Kidney (tissue), 14 donors: ENCODE measurements around the gene TRIM16. TPM values are rescaled to one million over a fixed set of nuclear protein-coding genes. Genes with fewer than 3 reads are reported as not detected.

Experiments used
- DNase-seq, 5 donors: peaks; one replicate each; pipeline ENCODE4 v3.0.0-alpha.2; 2013 to 2020
- FAIRE-seq: peaks from 2 replicates; lab custom pipeline; 2012; peaks lifted over from hg19 to GRCh38; lab: Jason Lieb, UNC
- H3K27ac ChIP-seq, 2 donors: one replicate each; pipeline ENCODE4 v1.7.0; 2013; ENCODE audit warnings: low read depth in 2 of 2, low read length in 2 of 2, inconsistent platforms in 1 of 2
- H3K27me3 ChIP-seq: one replicate; pipeline ENCODE4 v1.7.1; 2013; ENCODE audit warnings: low read length, inconsistent platforms; ENCODE audit not compliant: control insufficient read depth, insufficient read depth
- H3K36me3 ChIP-seq, 3 donors: one replicate each; pipeline versions ENCODE4 v1.7.0 to v1.7.1; 2013; ENCODE audit warnings: low read length in 3 of 3, control low read depth in 1 of 3, inconsistent platforms in 1 of 3; ENCODE audit not compliant: insufficient read depth in 3 of 3, control insufficient read depth in 2 of 3
- H3K4me1 ChIP-seq, 3 donors: one replicate each; pipeline versions ENCODE4 v1.7.0 to v1.7.1; 2013; ENCODE audit warnings: low read length in 3 of 3, inconsistent platforms in 1 of 3, low read depth in 1 of 3; ENCODE audit not compliant: control insufficient read depth in 2 of 3, insufficient read depth in 2 of 3
- H3K4me3 ChIP-seq, 3 donors: one replicate each; pipeline versions ENCODE4 v1.7.0 to v1.8.1; 2013; ENCODE audit warnings: low read length in 3 of 3, control low read depth in 1 of 3, inconsistent platforms in 1 of 3
- H3K9ac ChIP-seq, 3 donors: one replicate each; pipeline versions ENCODE4 v1.7.0 to v1.7.1; 2013; ENCODE audit warnings: low read length in 3 of 3, control low read depth in 1 of 3, inconsistent platforms in 1 of 3
- H3K9me3 ChIP-seq, 3 donors: one replicate each; pipeline versions ENCODE4 v1.7.0 to v1.7.1; 2013; ENCODE audit warnings: low read length in 3 of 3, control low read depth in 1 of 3, inconsistent platforms in 1 of 3; ENCODE audit not compliant: control insufficient read depth in 2 of 3, insufficient read depth in 1 of 3
- intact Hi-C: fragments of 100-400 bp; cut with DNase I; formaldehyde crosslinking; loops from one replicate; pipeline ENCODE4 v1.11.1; 2022
- polyA plus RNA-seq: library from polyadenylated mRNA; stranded (reverse); fragments of 350-450 nt; fragmentation: Illumina TruSeq; extraction: RNeasy Lipid Tissue Mini Kit (QIAGEN cat#74804); gene quantifications from one replicate; pipeline ENCODE4 v1.2.3, GENCODE V29; 2014; ENCODE audit warnings: low read depth, low replicate concordance; ENCODE audit not compliant: insufficient read depth
- total RNA-seq: library from RNA; stranded (reverse); fragmentation: NEBNext Ultra II Directional; extraction: Animal tissue kit (Norgen Biotek cat#: 25700); gene quantifications from one replicate; pipeline ENCODE4 v1.2.1, GENCODE V29; 2021
- TF ChIP-seq, protein P1 (sequence below): IDR thresholded peaks from 3 replicates; pipeline ENCODE4 v1.5.1; 2012; ENCODE audit warnings: mild to moderate bottlenecking, moderate library complexity, borderline replicate concordance; ENCODE audit not compliant: insufficient read depth; ENCODE audit errors: extremely low read depth
- donor health status: control.
- donor health status: control.
- donor health status: control.
- donor health status: control.
- donor health status: control.
- donor health status: DM: yes; HTN: yes; CAD: no.
- donor health status: Normal renal cell carcinoma (clear cell type).

Gene TRIM16
- total and polyA plus RNA-seq, 2 donors from 2014 or later = 14.8 to 16.2 TPM

DNA sequence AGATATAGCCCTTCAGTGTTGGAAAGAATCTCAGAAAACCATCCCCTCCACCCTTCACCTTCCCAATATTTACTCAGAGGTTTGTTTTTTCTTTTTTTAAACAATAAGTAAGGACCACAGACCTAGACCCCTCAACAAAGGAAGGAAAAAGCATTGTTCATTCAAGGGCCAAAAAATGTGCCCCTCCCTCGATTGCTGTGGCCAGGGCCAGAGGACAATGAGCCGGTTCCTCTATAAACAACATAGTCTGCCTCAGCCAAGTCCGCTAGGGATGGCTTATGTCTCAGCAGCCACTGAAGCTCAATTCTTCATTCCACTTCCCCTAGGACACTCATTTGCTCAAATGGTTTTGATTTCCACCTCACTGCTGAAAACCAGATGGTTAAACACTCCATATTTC is 24.0 kb downstream of the TRIM16 start:
- no peak overlapping the region for H3K4me3 ChIP-seq
- no peaks in the 10 kb centered on the region for H3K27me3 ChIP-seq
- H3K36me3 ChIP-seq = no peaks in the 10 kb centered on the region
- FAIRE-seq (no peak), DNase-seq (no peak)
- no peaks in the 10 kb centered on the region for H3K9me3 ChIP-seq
- intact Hi-C loops = no loop called here
- H3K9ac ChIP-seq = no peak overlapping the region
- TF ChIP-seq, protein P1, sequence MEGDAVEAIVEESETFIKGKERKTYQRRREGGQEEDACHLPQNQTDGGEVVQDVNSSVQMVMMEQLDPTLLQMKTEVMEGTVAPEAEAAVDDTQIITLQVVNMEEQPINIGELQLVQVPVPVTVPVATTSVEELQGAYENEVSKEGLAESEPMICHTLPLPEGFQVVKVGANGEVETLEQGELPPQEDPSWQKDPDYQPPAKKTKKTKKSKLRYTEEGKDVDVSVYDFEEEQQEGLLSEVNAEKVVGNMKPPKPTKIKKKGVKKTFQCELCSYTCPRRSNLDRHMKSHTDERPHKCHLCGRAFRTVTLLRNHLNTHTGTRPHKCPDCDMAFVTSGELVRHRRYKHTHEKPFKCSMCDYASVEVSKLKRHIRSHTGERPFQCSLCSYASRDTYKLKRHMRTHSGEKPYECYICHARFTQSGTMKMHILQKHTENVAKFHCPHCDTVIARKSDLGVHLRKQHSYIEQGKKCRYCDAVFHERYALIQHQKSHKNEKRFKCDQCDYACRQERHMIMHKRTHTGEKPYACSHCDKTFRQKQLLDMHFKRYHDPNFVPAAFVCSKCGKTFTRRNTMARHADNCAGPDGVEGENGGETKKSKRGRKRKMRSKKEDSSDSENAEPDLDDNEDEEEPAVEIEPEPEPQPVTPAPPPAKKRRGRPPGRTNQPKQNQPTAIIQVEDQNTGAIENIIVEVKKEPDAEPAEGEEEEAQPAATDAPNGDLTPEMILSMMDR = no peak
- peaks cover 0 to 7% (median 0%) of the 10 kb centered on the region in 3 donors for H3K4me1 ChIP-seq
- H3K27ac ChIP-seq = peak overlapping the region; percentile 8 to 15

- H3K27me3 ChIP-seq = no peaks in the 10 kb centered on the region
Measured at GRCh38 chr17:15659663-15660062, 24.4 kb downstream of the TRIM16 start.

DNA sequence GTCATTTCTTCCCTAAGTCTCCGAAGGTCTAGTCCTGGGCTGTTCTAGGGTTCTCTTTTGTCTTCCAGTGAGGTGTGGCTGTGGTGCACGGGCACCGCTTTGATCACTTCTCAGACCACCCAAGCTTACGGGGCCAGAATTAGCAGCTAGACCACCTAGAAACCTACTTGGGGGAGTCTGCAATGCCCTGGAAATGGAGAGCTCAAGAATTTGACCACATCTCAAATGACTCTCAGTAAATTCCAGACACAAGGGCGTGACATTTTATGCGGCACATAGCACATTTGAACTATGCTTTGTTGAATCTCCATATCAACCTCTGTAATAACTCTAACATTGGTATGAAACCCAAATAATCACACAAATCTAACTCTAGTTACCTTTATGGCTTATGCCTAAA is 24.9 kb downstream of the TRIM16 start:
- no peak overlapping the region for H3K27ac ChIP-seq
- DNase-seq (peak in 2 of 5 donors; percentile 21 to 22), FAIRE-seq (no peak)
- H3K9ac ChIP-seq = no peak overlapping the region
- H3K9me3 ChIP-seq = no peaks in the 10 kb centered on the region
- H3K36me3 ChIP-seq = no peaks in the 10 kb centered on the region
- H3K4me3 ChIP-seq = no peak overlapping the region
- peaks cover 0 to 7% (median 0%) of the 10 kb centered on the region in 3 donors for H3K4me1 ChIP-seq
- H3K27me3 ChIP-seq = no peaks in the 10 kb centered on the region
- intact Hi-C loops = no loop called here
- TF ChIP-seq, protein P1 = no peak

More at GRCh38 chr17:15659663-15660062, 24.4 kb downstream of the TRIM16 start:
- peak overlapping the region; percentile 8 to 15 for H3K27ac ChIP-seq
- H3K9ac ChIP-seq = no peak overlapping the region
- H3K4me1 ChIP-seq = peaks cover 0 to 7% (median 0%) of the 10 kb centered on the region in 3 donors
- DNase-seq (peak in 4 of 5 donors; percentile 24 to 83 (median 43)), FAIRE-seq (no peak)
- intact Hi-C loops = no loop called here
- H3K36me3 ChIP-seq = no peaks in the 10 kb centered on the region
- TF ChIP-seq, protein P1 = no peak
- H3K4me3 ChIP-seq = no peak overlapping the region
- no peaks in the 10 kb centered on the region for H3K9me3 ChIP-seq

DNA sequence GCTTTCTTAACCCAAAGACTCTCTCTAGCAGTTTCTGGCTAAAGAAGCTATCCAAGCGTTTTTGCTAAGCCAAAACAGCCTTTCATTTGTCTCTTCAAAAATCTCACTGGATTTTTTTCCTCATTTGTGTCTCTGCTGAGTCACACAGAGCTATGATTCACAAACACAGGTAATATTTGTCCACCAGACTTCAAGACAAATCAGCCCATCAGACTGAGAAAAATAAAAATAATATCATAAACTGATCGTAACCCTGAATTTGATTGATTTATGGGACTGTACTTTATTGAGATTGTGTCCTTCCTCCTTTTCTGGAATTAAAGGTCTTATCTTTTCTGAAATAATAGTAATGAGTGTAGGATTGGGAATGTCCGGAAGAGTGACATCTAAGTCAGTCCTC is 25.8 kb downstream of the TRIM16 start:
- TF ChIP-seq, protein P1 = no peak
- no peak for FAIRE-seq
- intact Hi-C loops = no loop called here

More for the DNA sequence above, 25.8 kb downstream of the TRIM16 start:
- Histone ChIP-seq H3K36me3 (no peaks in the 10 kb centered on the region), H3K27me3 (no peaks in the 10 kb centered on the region), H3K9me3 (no peaks in the 10 kb centered on the region), H3K9ac (no peak overlapping the region), H3K4me1 (peaks cover 0 to 7% (median 2%) of the 10 kb centered on the region in 3 donors), H3K27ac (no peak overlapping the region), H3K4me3 (no peak overlapping the region)
- DNase-seq = no peak
